ENCODE data around the gene CFAP299.
"Not testable (repeated sequence)": the region's sequence is repeated elsewhere in the genome, so short reads cannot be mapped to it uniquely, and the experiment has no call there.

The CFAP299 gene

GRCh38 chr4:80335554-80336358, at the start of gene CFAP299:
Gene CFAP299 (plus strand): TSS chr4:80335730.
- peak; percentile 42 for DNase-seq (ENCODE audit: low read depth)

GRCh38 chr4:80286451-80286850, 49.1 kb upstream of the CFAP299 start:
- no peak for DNase-seq (ENCODE audit: low read depth)

GRCh38 chr4:80290665-80291064, 44.9 kb upstream of the CFAP299 start:
- not testable (repeated sequence) for DNase-seq (ENCODE audit: low read depth)

GRCh38 chr4:80294206-80294605, 41.3 kb upstream of the CFAP299 start:
- no peak for DNase-seq (ENCODE audit: low read depth)

- DNase-seq (ENCODE audit: low read depth) = no peak
Observed at GRCh38 chr4:80295336-80295735, 40.2 kb upstream of the CFAP299 start.

GRCh38 chr4:80295826-80296225, 39.7 kb upstream of the CFAP299 start:
- no peak for DNase-seq (ENCODE audit: low read depth)

GRCh38 chr4:80301884-80302283, 33.6 kb upstream of the CFAP299 start:
- no peak for DNase-seq (ENCODE audit: low read depth)

- DNase-seq (ENCODE audit: low read depth) = no peak
Observed at GRCh38 chr4:80302616-80303223, 32.8 kb upstream of the CFAP299 start.

GRCh38 chr4:80305466-80305865, 30.1 kb upstream of the CFAP299 start:
- no peak for DNase-seq (ENCODE audit: low read depth)

- no peak for DNase-seq (ENCODE audit: low read depth)
Observed at GRCh38 chr4:80306260-80306659, 29.3 kb upstream of the CFAP299 start.

GRCh38 chr4:80307183-80307735, 28.3 kb upstream of the CFAP299 start:
- no peak for DNase-seq (ENCODE audit: low read depth)

- DNase-seq (ENCODE audit: low read depth) = no peak
Observed at GRCh38 chr4:80307774-80308465, 27.6 kb upstream of the CFAP299 start.

GRCh38 chr4:80308466-80308822, 27.1 kb upstream of the CFAP299 start:
- DNase-seq (ENCODE audit: low read depth) = no peak

GRCh38 chr4:80309294-80310004, 26.1 kb upstream of the CFAP299 start:
- DNase-seq (ENCODE audit: low read depth) = no peak

- no peak for DNase-seq (ENCODE audit: low read depth)
Observed at GRCh38 chr4:80311130-80311529, 24.4 kb upstream of the CFAP299 start.

GRCh38 chr4:80312124-80312523, 23.4 kb upstream of the CFAP299 start:
- DNase-seq (ENCODE audit: low read depth) = no peak

GRCh38 chr4:80313627-80314026, 21.9 kb upstream of the CFAP299 start:
- DNase-seq (ENCODE audit: low read depth) = no peak

- not testable (repeated sequence) for DNase-seq (ENCODE audit: low read depth)
Observed at GRCh38 chr4:80315848-80316247, 19.7 kb upstream of the CFAP299 start.

- no peak for DNase-seq (ENCODE audit: low read depth)
Observed at GRCh38 chr4:80321341-80321740, 14.2 kb upstream of the CFAP299 start.

GRCh38 chr4:80321776-80322175, 13.8 kb upstream of the CFAP299 start:
- DNase-seq (ENCODE audit: low read depth) = no peak

- DNase-seq (ENCODE audit: low read depth) = no peak
Observed at GRCh38 chr4:80322716-80323115, 12.8 kb upstream of the CFAP299 start.

GRCh38 chr4:80324171-80324570, 11.4 kb upstream of the CFAP299 start:
- DNase-seq (ENCODE audit: low read depth) = no peak

Measured in CMK (cell line).